HepG2 (cell line): ENCODE data around the gene CCDC88B. TPM values are rescaled to one million over a fixed set of nuclear protein-coding genes. Genes with fewer than 3 reads are reported as not detected.

Source experiments
- GATAD1 ChIP-seq: IDR thresholded peaks from 2 replicates; pipeline ENCODE4 v1.6.1; 2016; ENCODE audit warnings: missing genetic modification reagents, missing compliant biosample characterization
- HNF4G ChIP-seq, 2 experiments: sonication (generic) in 1 of 2; formaldehyde crosslinking in 1 of 2; IDR thresholded peaks; 2 replicates each; pipeline versions ENCODE4 v1.4.0 to v1.6.1; 2011 to 2020; ENCODE audit warnings: borderline replicate concordance in 2 of 2, low read depth in 2 of 2, mild to moderate bottlenecking in 2 of 2, low read length in 1 of 2, missing genetic modification reagents in 1 of 2, moderate library complexity in 1 of 2
- MAFG ChIP-seq: sonication (generic); formaldehyde crosslinking; IDR thresholded peaks from 2 replicates; pipeline ENCODE4 v1.5.1; 2020; ENCODE audit warnings: mild to moderate bottlenecking, missing genetic modification reagents
- MED8 ChIP-seq: sonication (generic); formaldehyde crosslinking; IDR thresholded peaks from 2 replicates; pipeline ENCODE4 v1.8.1; 2023; ENCODE audit warnings: mild to moderate bottlenecking, missing genetic modification reagents; ENCODE audit not compliant: insufficient replicate concordance
- MTA1 ChIP-seq: sonication (generic); formaldehyde crosslinking; IDR thresholded peaks from 2 replicates; pipeline ENCODE4 v1.4.0; 2020; ENCODE audit warnings: missing genetic modification reagents, mild to moderate bottlenecking, borderline replicate concordance
- NR2C2 ChIP-seq: sonication (generic); formaldehyde crosslinking; IDR thresholded peaks from 2 replicates; pipeline ENCODE4 v1.4.0; 2020; ENCODE audit warnings: missing genetic modification reagents, mild to moderate bottlenecking, moderate library complexity, borderline replicate concordance
- PHB2 ChIP-seq: fragments of 450-650 bp; IDR thresholded peaks from 2 replicates; pipeline ENCODE4 v1.6.1; 2018; ENCODE audit not compliant: partially characterized antibody
- RAD21 ChIP-seq: fragments of 450-650 bp; formaldehyde crosslinking; IDR thresholded peaks from 2 replicates; pipeline ENCODE4 v1.5.0; 2020; ENCODE audit warnings: mild to moderate bottlenecking
- SP1 ChIP-seq, 2 experiments: fragments of 450-650 bp in 1 of 2; sonication (generic) in 1 of 2; formaldehyde crosslinking in 1 of 2; IDR thresholded peaks; 2 replicates each; pipeline versions ENCODE4 v1.4.0 to v1.6.1; 2016 to 2020; ENCODE audit warnings: missing genetic modification reagents in 1 of 2
- TEAD3 ChIP-seq: optimal IDR thresholded peaks from 2 replicates; pipeline ENCODE3; 2016; ENCODE audit warnings: borderline replicate concordance
- ZFP91 ChIP-seq: sonication (generic); formaldehyde crosslinking; IDR thresholded peaks from 2 replicates; pipeline ENCODE4 v1.9.0; 2022; ENCODE audit warnings: missing genetic modification reagents, mild to moderate bottlenecking, borderline replicate concordance
- ZNF282 ChIP-seq: fragments of 450-650 bp; IDR thresholded peaks from 2 replicates; pipeline ENCODE4 v1.6.1; 2018; ENCODE audit not compliant: partially characterized antibody
- ZNF292 ChIP-seq: sonication (generic); formaldehyde crosslinking; IDR thresholded peaks from 2 replicates; pipeline ENCODE4 v1.8.1; 2022; ENCODE audit warnings: mild to moderate bottlenecking, low read depth, missing genetic modification reagents, borderline replicate concordance
- ZNF510 ChIP-seq: sonication (generic); formaldehyde crosslinking; IDR thresholded peaks from 2 replicates; pipeline ENCODE4 v1.4.0; 2020; ENCODE audit warnings: low read depth, mild to moderate bottlenecking, missing genetic modification reagents
- ZNF562 ChIP-seq: sonication (generic); formaldehyde crosslinking; IDR thresholded peaks from 2 replicates; pipeline ENCODE4 v1.8.0; 2022; ENCODE audit warnings: missing genetic modification reagents, borderline replicate concordance
- ZNF615 ChIP-seq: sonication (generic); formaldehyde crosslinking; IDR thresholded peaks from 2 replicates; pipeline ENCODE4 v1.5.0; 2020; ENCODE audit warnings: mild to moderate bottlenecking, missing genetic modification reagents, borderline replicate concordance
- ZNF629 ChIP-seq: sonication (generic); formaldehyde crosslinking; conservative IDR thresholded peaks from 2 replicates; pipeline ENCODE4 v1.5.0; 2020; ENCODE audit warnings: missing genetic modification reagents
- ZNF749 ChIP-seq: sonication (generic); formaldehyde crosslinking; IDR thresholded peaks from 2 replicates; pipeline ENCODE4 v1.8.0; 2022; ENCODE audit warnings: mild to moderate bottlenecking, missing genetic modification reagents, moderate library complexity, borderline replicate concordance
- polyA plus RNA-seq, 8 experiments: library from polyadenylated mRNA; depleted of rRNA in 3 of 8; stranded (reverse) in 7 of 8; unstranded in 1 of 8; fragments of >200 nt; fragmentation: Illumina TruSeq in 4 of 8; extraction: Trizol in 4 of 8; gene quantifications; 2 replicates each; pipeline versions ENCODE4 v1.2.1 to v1.2.3, GENCODE V29; 2011 to 2016; ENCODE audit warnings: low read depth in 4 of 8, missing spikeins in 1 of 8, mixed read lengths in 1 of 8; ENCODE audit not compliant: insufficient read depth in 1 of 8
- total RNA-seq, 5 experiments: library from RNA; depleted of rRNA; stranded (reverse); fragments of >200 nt; fragmentation: Illumina TruSeq; extraction: Trizol; gene quantifications; 2 replicates each; pipeline ENCODE4 v1.2.3, GENCODE V29; 2016; ENCODE audit warnings: low read depth in 1 of 5
- TF ChIP-seq, protein P1 (sequence below): sonication (generic); formaldehyde crosslinking; IDR thresholded peaks from 2 replicates; pipeline ENCODE4 v1.4.0; 2020; ENCODE audit warnings: missing genetic modification reagents
- TF ChIP-seq, protein P2 (sequence below): sonication (generic); formaldehyde crosslinking; IDR thresholded peaks from 2 replicates; pipeline ENCODE4 v1.4.0; 2020; ENCODE audit warnings: mild to moderate bottlenecking, missing genetic modification reagents, borderline replicate concordance

CCDC88B gene
- total and polyA plus RNA-seq, 2 of the 13 experiments (the other 11 are each of a cell fraction or from before 2014, with no cell fraction given) = 3.6 to 4.8 TPM

DNA sequence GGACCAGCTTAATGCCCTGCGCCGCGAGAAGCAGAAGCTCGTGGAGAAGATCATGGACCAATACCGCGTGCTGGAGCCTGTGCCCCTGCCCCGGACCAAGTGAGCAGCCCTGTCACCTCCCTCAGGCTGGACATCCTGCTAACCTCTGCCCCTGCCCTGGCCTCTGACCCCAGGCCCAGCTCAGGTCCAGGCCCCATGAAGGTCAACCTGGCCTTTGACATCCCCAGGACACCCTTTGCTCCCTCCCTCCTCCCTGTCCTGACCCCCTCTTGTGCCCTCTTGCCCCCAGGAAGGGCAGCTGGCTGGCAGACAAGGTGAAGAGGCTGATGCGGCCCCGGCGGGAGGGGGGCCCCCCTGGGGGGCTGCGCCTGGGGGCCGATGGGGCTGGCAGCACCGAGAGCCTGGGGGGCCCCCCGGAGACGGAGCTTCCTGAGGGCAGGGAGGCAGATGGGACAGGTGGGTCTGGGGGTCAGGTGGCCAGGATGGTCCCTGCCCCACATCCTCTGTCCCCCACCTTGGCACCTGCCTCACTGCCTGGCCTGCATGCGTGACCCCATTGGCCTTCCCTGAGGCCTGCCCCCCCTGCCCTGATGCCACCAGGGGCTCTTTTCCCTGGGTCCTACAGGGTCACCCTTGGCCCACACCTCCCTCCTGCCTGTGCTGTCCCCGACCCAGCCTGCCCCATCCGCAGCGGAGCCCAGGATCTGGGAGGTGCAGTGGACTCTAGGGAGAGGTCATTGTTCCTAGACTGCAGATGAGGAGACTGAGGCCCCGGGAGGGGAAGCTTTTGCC is 13.9 kb downstream of the CCDC88B start (continued):
- TF ChIP-seq HNF4G (IDR thresholded peaks at IDR 0.05; ENCODE audit: borderline replicate concordance, low read depth, low read length) (peak; percentile 44), HNF4G (CRISPR knock-in tag; IDR thresholded peaks at IDR 0.05; ENCODE audit: borderline replicate concordance, low read depth) (0 out of 2 replicates have a peak, but pooled peaks have one; percentile 25), ZNF749 (CRISPR knock-in tag) (no peak), MAFG (CRISPR knock-in tag) (no peak), ZNF615 (CRISPR knock-in tag) (no peak), SP1 (IDR thresholded peaks at IDR 0.05) (no peak), SP1 (CRISPR knock-in tag; IDR thresholded peaks at IDR 0.05) (no peak), ZNF282 (no peak), ZNF629 (CRISPR knock-in tag) (peak; percentile 93), MTA1 (CRISPR knock-in tag) (0 out of 2 replicates have a peak, but pooled peaks have one; percentile 49), ZNF292 (no peak), NR2C2 (CRISPR knock-in tag) (peak; percentile 93), TEAD3 (CRISPR knock-in tag) (no peak), ZNF562 (CRISPR knock-in tag) (no peak), PHB2 (no peak), ZFP91 (CRISPR knock-in tag) (peak; percentile 16; the same call in 1 of the 2 replicates), GATAD1 (CRISPR knock-in tag) (no peak), RAD21 (no peak), ZNF510 (CRISPR knock-in tag) (no peak), MED8 (CRISPR knock-in tag) (no peak)
- TF ChIP-seq, protein P1, sequence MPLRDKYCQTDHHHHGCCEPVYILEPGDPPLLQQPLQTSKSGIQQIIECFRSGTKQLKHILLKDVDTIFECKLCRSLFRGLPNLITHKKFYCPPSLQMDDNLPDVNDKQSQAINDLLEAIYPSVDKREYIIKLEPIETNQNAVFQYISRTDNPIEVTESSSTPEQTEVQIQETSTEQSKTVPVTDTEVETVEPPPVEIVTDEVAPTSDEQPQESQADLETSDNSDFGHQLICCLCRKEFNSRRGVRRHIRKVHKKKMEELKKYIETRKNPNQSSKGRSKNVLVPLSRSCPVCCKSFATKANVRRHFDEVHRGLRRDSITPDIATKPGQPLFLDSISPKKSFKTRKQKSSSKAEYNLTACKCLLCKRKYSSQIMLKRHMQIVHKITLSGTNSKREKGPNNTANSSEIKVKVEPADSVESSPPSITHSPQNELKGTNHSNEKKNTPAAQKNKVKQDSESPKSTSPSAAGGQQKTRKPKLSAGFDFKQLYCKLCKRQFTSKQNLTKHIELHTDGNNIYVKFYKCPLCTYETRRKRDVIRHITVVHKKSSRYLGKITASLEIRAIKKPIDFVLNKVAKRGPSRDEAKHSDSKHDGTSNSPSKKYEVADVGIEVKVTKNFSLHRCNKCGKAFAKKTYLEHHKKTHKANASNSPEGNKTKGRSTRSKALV = no peak
- TF ChIP-seq, protein P2, sequence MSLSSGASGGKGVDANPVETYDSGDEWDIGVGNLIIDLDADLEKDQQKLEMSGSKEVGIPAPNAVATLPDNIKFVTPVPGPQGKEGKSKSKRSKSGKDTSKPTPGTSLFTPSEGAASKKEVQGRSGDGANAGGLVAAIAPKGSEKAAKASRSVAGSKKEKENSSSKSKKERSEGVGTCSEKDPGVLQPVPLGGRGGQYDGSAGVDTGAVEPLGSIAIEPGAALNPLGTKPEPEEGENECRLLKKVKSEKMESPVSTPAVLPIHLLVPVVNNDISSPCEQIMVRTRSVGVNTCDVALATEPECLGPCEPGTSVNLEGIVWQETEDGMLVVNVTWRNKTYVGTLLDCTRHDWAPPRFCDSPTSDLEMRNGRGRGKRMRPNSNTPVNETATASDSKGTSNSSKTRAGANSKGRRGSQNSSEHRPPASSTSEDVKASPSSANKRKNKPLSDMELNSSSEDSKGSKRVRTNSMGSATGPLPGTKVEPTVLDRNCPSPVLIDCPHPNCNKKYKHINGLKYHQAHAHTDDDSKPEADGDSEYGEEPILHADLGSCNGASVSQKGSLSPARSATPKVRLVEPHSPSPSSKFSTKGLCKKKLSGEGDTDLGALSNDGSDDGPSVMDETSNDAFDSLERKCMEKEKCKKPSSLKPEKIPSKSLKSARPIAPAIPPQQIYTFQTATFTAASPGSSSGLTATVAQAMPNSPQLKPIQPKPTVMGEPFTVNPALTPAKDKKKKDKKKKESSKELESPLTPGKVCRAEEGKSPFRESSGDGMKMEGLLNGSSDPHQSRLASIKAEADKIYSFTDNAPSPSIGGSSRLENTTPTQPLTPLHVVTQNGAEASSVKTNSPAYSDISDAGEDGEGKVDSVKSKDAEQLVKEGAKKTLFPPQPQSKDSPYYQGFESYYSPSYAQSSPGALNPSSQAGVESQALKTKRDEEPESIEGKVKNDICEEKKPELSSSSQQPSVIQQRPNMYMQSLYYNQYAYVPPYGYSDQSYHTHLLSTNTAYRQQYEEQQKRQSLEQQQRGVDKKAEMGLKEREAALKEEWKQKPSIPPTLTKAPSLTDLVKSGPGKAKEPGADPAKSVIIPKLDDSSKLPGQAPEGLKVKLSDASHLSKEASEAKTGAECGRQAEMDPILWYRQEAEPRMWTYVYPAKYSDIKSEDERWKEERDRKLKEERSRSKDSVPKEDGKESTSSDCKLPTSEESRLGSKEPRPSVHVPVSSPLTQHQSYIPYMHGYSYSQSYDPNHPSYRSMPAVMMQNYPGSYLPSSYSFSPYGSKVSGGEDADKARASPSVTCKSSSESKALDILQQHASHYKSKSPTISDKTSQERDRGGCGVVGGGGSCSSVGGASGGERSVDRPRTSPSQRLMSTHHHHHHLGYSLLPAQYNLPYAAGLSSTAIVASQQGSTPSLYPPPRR (CRISPR knock-in tag) = 0 out of 2 replicates have a peak, but pooled peaks have one; percentile 40
